Measurements from ENCODE around the gene GTF3C5. TPM values are rescaled to one million over a fixed set of nuclear protein-coding genes. Genes with fewer than 3 reads are reported as not detected.

The GTF3C5 gene
- total and polyA plus RNA-seq, 7 experiments from 2014 or later = 39.9 to 77.9 (median 48.8) TPM

GRCh38 chr9:132985489-132985888 is 45.3 kb upstream of the GTF3C5 start:
- peaks cover 0 to 12% (median 0%) of the 10 kb centered on the region in 7 donors for H3K4me1 Mint-ChIP-seq
- no peaks in the 10 kb centered on the region for H3K27me3 ChIP-seq (ENCODE audit: control insufficient read depth in 2 of 2, insufficient read depth in 2 of 2, low read length in 2 of 2)
- no peaks in the 10 kb centered on the region for H3K36me3 Mint-ChIP-seq

DNA sequence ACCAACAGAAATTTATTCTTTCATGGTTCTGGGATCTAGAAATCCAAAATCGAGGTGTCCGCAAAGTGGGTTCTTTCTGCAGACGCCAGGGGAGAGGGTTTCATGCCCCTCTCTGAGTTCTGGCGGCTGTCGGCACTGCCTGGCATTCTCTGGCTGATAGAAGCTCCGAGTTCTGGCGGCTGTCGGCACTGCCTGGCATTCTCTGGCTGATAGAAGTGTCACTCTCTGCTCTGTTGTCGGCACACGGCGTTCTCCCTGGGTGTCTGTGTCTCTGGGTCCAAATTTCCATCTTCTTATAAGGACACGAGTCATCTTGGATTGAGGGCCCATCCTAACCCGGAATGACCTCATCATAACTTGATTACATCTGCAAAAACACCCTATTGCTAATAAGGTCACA is 44.7 kb upstream of the GTF3C5 start:
- no peak for DNase-seq
- Mint-ChIP-seq H3K27me3 (peaks cover 22 to 63% (median 30%) of the 10 kb centered on the region in 5 donors), H3K36me3 (no peaks in the 10 kb centered on the region), H3K27ac (no peak overlapping the region), H3K4me3 (no peak overlapping the region), H3K9me3 (peaks cover 0 to 5% (median 0%) of the 10 kb centered on the region in 11 donors), H3K4me1 (peaks cover 0 to 12% (median 0%) of the 10 kb centered on the region in 7 donors)
- Histone ChIP-seq H3K4me3 (ENCODE audit: low read length) (no peak overlapping the region), H3K27me3 (ENCODE audit: control insufficient read depth in 2 of 2, insufficient read depth in 2 of 2, low read length in 2 of 2) (no peaks in the 10 kb centered on the region), H3K9me3 (ENCODE audit: control insufficient read depth in 2 of 3, low read length in 3 of 3) (no peaks in the 10 kb centered on the region), H3K36me3 (ENCODE audit: control insufficient read depth in 2 of 3, insufficient read depth in 3 of 3, low read length in 3 of 3) (no peaks in the 10 kb centered on the region), H3K4me1 (ENCODE audit: control insufficient read depth in 2 of 2, insufficient read depth in 2 of 2, low read length in 2 of 2) (no peaks in the 10 kb centered on the region), H3K27ac (ENCODE audit: low read depth, low read length) (no peak overlapping the region)
- intact Hi-C loops (cut with micrococcal nuclease) = no loop called here
- POLR2A ChIA-PET = no interaction called here
- CTCF ChIA-PET = no interaction called here
- no peak for ATAC-seq

More at GRCh38 chr9:132985489-132985888, 45.3 kb upstream of the GTF3C5 start:
- intact Hi-C loops (cut with micrococcal nuclease) = no loop called here
- H3K4me1 ChIP-seq (ENCODE audit: control insufficient read depth in 2 of 2, insufficient read depth in 2 of 2, low read length in 2 of 2) = no peaks in the 10 kb centered on the region
- peaks cover 27 to 69% (median 36%) of the 10 kb centered on the region in 5 donors for H3K27me3 Mint-ChIP-seq
- H3K36me3 ChIP-seq (ENCODE audit: control insufficient read depth in 2 of 3, insufficient read depth in 3 of 3, low read length in 3 of 3) = no peaks in the 10 kb centered on the region
- peaks cover 0 to 5% (median 0%) of the 10 kb centered on the region in 11 donors for H3K9me3 Mint-ChIP-seq
- H3K4me3 ChIP-seq (ENCODE audit: low read length) = no peak overlapping the region
- CTCF ChIA-PET = no interaction called here
- DNase-seq = no peak
- H3K27ac ChIP-seq (ENCODE audit: low read depth, low read length) = no peak overlapping the region
- POLR2A ChIA-PET = no interaction called here
- no peak overlapping the region for H3K4me3 Mint-ChIP-seq
- ATAC-seq = no peak
- no peak overlapping the region for H3K27ac Mint-ChIP-seq
- H3K9me3 ChIP-seq (ENCODE audit: control insufficient read depth in 2 of 3, low read length in 3 of 3) = no peaks in the 10 kb centered on the region

DNA sequence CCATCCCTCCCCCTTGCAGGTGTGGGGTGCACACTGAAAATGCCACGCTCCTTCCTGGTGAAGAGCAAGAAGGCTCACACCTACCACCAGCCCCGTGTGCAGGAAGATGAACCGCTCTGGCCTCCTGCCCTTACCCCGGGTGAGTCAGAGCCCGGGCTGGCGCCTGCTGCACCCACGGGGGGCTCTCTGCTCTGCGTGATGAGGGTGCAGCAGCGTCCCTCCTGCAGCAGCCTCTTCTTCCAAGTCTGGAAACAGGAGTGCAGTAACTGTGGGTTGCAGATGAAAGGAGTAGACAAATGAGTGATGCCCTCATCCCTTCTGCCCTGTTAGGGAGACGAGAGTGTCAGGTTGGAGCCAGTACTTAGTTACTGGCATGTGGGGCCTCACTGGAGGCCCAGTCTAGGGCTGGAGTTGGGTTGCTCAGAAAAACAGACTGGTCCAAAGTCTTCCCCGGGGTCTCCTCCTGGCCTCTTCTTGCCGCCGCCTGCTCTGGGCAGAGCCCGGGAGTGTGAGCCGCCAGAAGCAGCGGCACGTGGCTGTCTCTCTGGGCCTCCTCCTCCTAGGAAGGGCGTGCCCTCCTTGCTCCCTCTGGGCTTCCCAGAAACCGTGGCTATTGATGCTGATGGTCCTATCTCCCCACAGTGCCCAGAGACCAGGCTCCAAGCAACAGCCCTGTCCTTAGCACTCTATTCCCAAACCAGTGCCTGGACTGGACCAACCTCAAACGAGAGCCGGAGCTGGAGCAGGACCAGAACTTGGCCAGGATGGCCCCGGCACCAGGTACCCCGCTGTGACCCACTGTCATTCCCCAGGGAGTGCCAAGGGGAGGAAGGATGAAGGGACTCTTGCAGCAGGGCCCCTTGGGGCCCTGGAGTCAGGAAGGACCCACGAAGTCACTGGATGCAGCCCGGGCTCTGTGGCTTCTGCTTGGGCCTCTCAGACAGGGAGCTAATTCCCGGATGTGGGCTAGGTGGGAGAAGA is 43.9 kb upstream of the GTF3C5 start:
- Histone ChIP-seq H3K36me3 (ENCODE audit: control insufficient read depth in 2 of 3, insufficient read depth in 3 of 3, low read length in 3 of 3) (no peaks in the 10 kb centered on the region), H3K4me3 (ENCODE audit: low read length) (no peak overlapping the region), H3K27me3 (ENCODE audit: control insufficient read depth in 2 of 2, insufficient read depth in 2 of 2, low read length in 2 of 2) (no peaks in the 10 kb centered on the region), H3K9me3 (ENCODE audit: control insufficient read depth in 2 of 3, low read length in 3 of 3) (no peaks in the 10 kb centered on the region), H3K4me1 (ENCODE audit: control insufficient read depth in 2 of 2, insufficient read depth in 2 of 2, low read length in 2 of 2) (no peaks in the 10 kb centered on the region), H3K27ac (ENCODE audit: low read depth, low read length) (no peak overlapping the region)
- Mint-ChIP-seq H3K27me3 (peaks cover 21 to 55% (median 25%) of the 10 kb centered on the region in 5 donors), H3K4me1 (peaks cover 0 to 16% (median 0%) of the 10 kb centered on the region in 7 donors), H3K27ac (peak overlapping the region in 1 of 9 donors; percentile 58), H3K36me3 (no peaks in the 10 kb centered on the region), H3K4me3 (no peak overlapping the region), H3K9me3 (peaks cover 0 to 5% (median 0%) of the 10 kb centered on the region in 11 donors)
- intact Hi-C loops (cut with micrococcal nuclease) = no loop called here
- ChIA-PET POLR2A (no interaction called here), CTCF (no interaction called here)
- DNase-seq (no peak), ATAC-seq (no peak)

- ATAC-seq (no peak), DNase-seq (no peak)
- Mint-ChIP-seq H3K36me3 (no peaks in the 10 kb centered on the region), H3K4me3 (no peak overlapping the region), H3K9me3 (peaks cover 0 to 5% (median 0%) of the 10 kb centered on the region in 11 donors), H3K27ac (no peak overlapping the region), H3K27me3 (peaks cover 11 to 52% (median 29%) of the 10 kb centered on the region in 5 donors), H3K4me1 (peaks cover 0 to 22% (median 0%) of the 10 kb centered on the region in 7 donors)
- Histone ChIP-seq H3K27ac (ENCODE audit: low read depth, low read length) (no peak overlapping the region), H3K9me3 (ENCODE audit: control insufficient read depth in 2 of 3, low read length in 3 of 3) (no peaks in the 10 kb centered on the region), H3K36me3 (ENCODE audit: control insufficient read depth in 2 of 3, insufficient read depth in 3 of 3, low read length in 3 of 3) (no peaks in the 10 kb centered on the region), H3K27me3 (ENCODE audit: control insufficient read depth in 2 of 2, insufficient read depth in 2 of 2, low read length in 2 of 2) (no peaks in the 10 kb centered on the region), H3K4me3 (ENCODE audit: low read length) (no peak overlapping the region), H3K4me1 (ENCODE audit: control insufficient read depth in 2 of 2, insufficient read depth in 2 of 2, low read length in 2 of 2) (no peaks in the 10 kb centered on the region)
- ChIA-PET CTCF (no interaction called here), POLR2A (no interaction called here)
- intact Hi-C loops (cut with micrococcal nuclease) = no loop called here
These were observed 42.4 kb upstream of the GTF3C5 start for GRCh38 chr9:132988244-132989013.

- ChIA-PET CTCF (no interaction called here), POLR2A (no interaction called here)
- no peak for DNase-seq
- H3K27me3 ChIP-seq (ENCODE audit: control insufficient read depth in 2 of 2, insufficient read depth in 2 of 2, low read length in 2 of 2) = no peaks in the 10 kb centered on the region
- ATAC-seq = no peak
- H3K4me3 ChIP-seq (ENCODE audit: low read length) = no peak overlapping the region
- Mint-ChIP-seq H3K27ac (no peak overlapping the region), H3K9me3 (peaks cover 0 to 5% (median 0%) of the 10 kb centered on the region in 11 donors), H3K4me3 (no peak overlapping the region), H3K4me1 (peaks cover 0 to 25% (median 0%) of the 10 kb centered on the region in 7 donors), H3K36me3 (no peaks in the 10 kb centered on the region), H3K27me3 (peaks cover 17 to 48% (median 29%) of the 10 kb centered on the region in 5 donors)
- intact Hi-C loops (cut with micrococcal nuclease) = no loop called here
- no peaks in the 10 kb centered on the region for H3K9me3 ChIP-seq (ENCODE audit: control insufficient read depth in 2 of 3, low read length in 3 of 3)
- H3K36me3 ChIP-seq (ENCODE audit: control insufficient read depth in 2 of 3, insufficient read depth in 3 of 3, low read length in 3 of 3) = no peaks in the 10 kb centered on the region
- H3K4me1 ChIP-seq (ENCODE audit: control insufficient read depth in 2 of 2, insufficient read depth in 2 of 2, low read length in 2 of 2) = no peaks in the 10 kb centered on the region
- no peak overlapping the region for H3K27ac ChIP-seq (ENCODE audit: low read depth, low read length)
These were observed 41.8 kb upstream of the GTF3C5 start for GRCh38 chr9:132989014-132989310.

DNA sequence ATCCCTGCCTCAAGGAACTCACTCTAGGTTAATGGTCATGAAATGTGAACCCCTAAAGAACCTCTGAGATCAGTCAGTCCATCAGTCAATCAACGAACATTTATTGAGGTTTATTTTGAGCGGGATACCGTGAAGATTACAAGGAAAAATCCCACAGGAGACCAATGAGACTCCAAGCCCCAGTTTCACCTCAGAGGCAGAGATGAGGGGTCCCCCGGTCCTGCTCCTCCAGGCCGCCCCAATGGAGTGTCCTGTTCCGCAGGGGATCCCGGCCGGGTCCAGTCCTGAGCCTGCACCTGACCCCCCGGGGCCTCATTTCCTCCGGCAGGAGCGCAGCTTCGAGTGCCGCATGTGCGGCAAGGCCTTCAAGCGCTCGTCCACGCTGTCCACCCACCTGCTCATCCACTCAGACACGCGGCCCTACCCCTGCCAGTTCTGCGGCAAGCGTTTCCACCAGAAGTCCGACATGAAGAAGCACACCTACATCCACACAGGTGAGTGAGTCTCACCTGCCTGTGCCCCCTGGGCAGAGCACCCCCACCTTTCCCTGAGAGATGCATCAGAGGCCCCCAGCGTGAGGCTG is 41.3 kb upstream of the GTF3C5 start:
- intact Hi-C loops (cut with micrococcal nuclease) = no loop called here
- Histone ChIP-seq H3K36me3 (ENCODE audit: control insufficient read depth in 2 of 3, insufficient read depth in 3 of 3, low read length in 3 of 3) (no peaks in the 10 kb centered on the region), H3K4me1 (ENCODE audit: control insufficient read depth in 2 of 2, insufficient read depth in 2 of 2, low read length in 2 of 2) (no peaks in the 10 kb centered on the region), H3K27me3 (ENCODE audit: control insufficient read depth in 2 of 2, insufficient read depth in 2 of 2, low read length in 2 of 2) (no peaks in the 10 kb centered on the region), H3K4me3 (ENCODE audit: low read length) (no peak overlapping the region), H3K27ac (ENCODE audit: low read depth, low read length) (no peak overlapping the region), H3K9me3 (ENCODE audit: control insufficient read depth in 2 of 3, low read length in 3 of 3) (no peaks in the 10 kb centered on the region)
- POLR2A ChIA-PET = no interaction called here
- no peak for DNase-seq
- peaks cover 0 to 5% (median 0%) of the 10 kb centered on the region in 11 donors for H3K9me3 Mint-ChIP-seq
- H3K27ac Mint-ChIP-seq = no peak overlapping the region
- peak; percentile 8 for ATAC-seq
- no peaks in the 10 kb centered on the region for H3K36me3 Mint-ChIP-seq
- peaks cover 22 to 47% (median 33%) of the 10 kb centered on the region in 5 donors for H3K27me3 Mint-ChIP-seq
- CTCF ChIA-PET = no interaction called here
- H3K4me3 Mint-ChIP-seq = no peak overlapping the region
- peaks cover 2 to 30% (median 3%) of the 10 kb centered on the region in 7 donors for H3K4me1 Mint-ChIP-seq
